Tongue (tissue), 2 donors: ENCODE results near the gene FER. TPM values are rescaled to one million over a fixed set of nuclear protein-coding genes. Genes with fewer than 3 reads are reported as not detected.
"Not testable (repeated sequence)": the region's sequence is repeated elsewhere in the genome, so short reads cannot be mapped to it uniquely, and the experiment has no call there.

Experiments used
- DNase-seq: peaks from one replicate; pipeline ENCODE4 v3.0.0-alpha.2; 2015
- total RNA-seq: library from RNA; depleted of rRNA; stranded (reverse); fragments of >200 nt; gene quantifications from one replicate; pipeline ENCODE4 v1.2.3, GENCODE V29; 2014

Gene FER
- total RNA-seq, 1 donor from 2014 or later: 42.6 TPM

- no peak for DNase-seq
Observed at GRCh38 chr5:108974594-108974993, 226.9 kb downstream of the FER start.

- DNase-seq: no peak
Observed at GRCh38 chr5:108975697-108976096, 228.0 kb downstream of the FER start.

GRCh38 chr5:108983461-108984092 lies 235.9 kb downstream of the FER start:
- DNase-seq: no peak

GRCh38 chr5:108989761-108990392 lies 242.2 kb downstream of the FER start:
- DNase-seq: no peak

GRCh38 chr5:108992396-108993085 lies 244.8 kb downstream of the FER start:
- DNase-seq: not testable (repeated sequence)

GRCh38 chr5:108993440-108993839 lies 245.7 kb downstream of the FER start:
- not testable (repeated sequence) for DNase-seq

GRCh38 chr5:108997720-108998119 lies 250.0 kb downstream of the FER start:
- no peak for DNase-seq

- no peak for DNase-seq
Observed at GRCh38 chr5:108998216-108998615, 250.5 kb downstream of the FER start.

GRCh38 chr5:109003928-109004327 lies 256.2 kb downstream of the FER start:
- DNase-seq: no peak

- DNase-seq: no peak
Observed at GRCh38 chr5:109005297-109006009, 257.8 kb downstream of the FER start.

GRCh38 chr5:109006129-109006528 lies 258.4 kb downstream of the FER start:
- no peak for DNase-seq

GRCh38 chr5:109016300-109016699 lies 268.6 kb downstream of the FER start:
- DNase-seq: no peak

GRCh38 chr5:109022056-109022455 lies 274.4 kb downstream of the FER start:
- DNase-seq: no peak

GRCh38 chr5:109025729-109026128 lies 278.0 kb downstream of the FER start:
- not testable (repeated sequence) for DNase-seq

GRCh38 chr5:109027983-109028607 lies 280.4 kb downstream of the FER start:
- DNase-seq: no peak

GRCh38 chr5:109028608-109029299 lies 281.1 kb downstream of the FER start:
- DNase-seq: no peak

GRCh38 chr5:109029847-109030246 lies 282.1 kb downstream of the FER start:
- DNase-seq: no peak

- DNase-seq: no peak
Observed at GRCh38 chr5:109030360-109031143, 282.9 kb downstream of the FER start.

- DNase-seq: no peak
Observed at GRCh38 chr5:109034306-109034705, 286.6 kb downstream of the FER start.

GRCh38 chr5:109035436-109035835 lies 287.7 kb downstream of the FER start:
- DNase-seq: no peak
